Measurements from ENCODE around the gene MAB21L3.

MAB21L3 gene

GRCh38 chr1:116154536-116154935, 43.3 kb downstream of the MAB21L3 start:
- peaks cover 11% of the 10 kb centered on the region for H3K27me3 ChIP-seq (ENCODE audit: insufficient read depth, low read length)
- H3K4me3 ChIP-seq (ENCODE audit: low read length): no peak overlapping the region
- no peaks in the 10 kb centered on the region for H3K36me3 ChIP-seq (ENCODE audit: insufficient read depth, low read length)
- H3K4me1 ChIP-seq (ENCODE audit: insufficient read depth, low read length): no peaks in the 10 kb centered on the region
- H3K27ac ChIP-seq (ENCODE audit: low read depth, low read length): no peak overlapping the region
- no peaks in the 10 kb centered on the region for H3K9me3 ChIP-seq (ENCODE audit: insufficient read depth, low read depth, low read length)
- no peak overlapping the region for H3K9ac ChIP-seq (ENCODE audit: low read depth, low read length)
- 91% methylated on average over 4 of the region's 4 CpGs for WGBS

- no peak overlapping the region for H3K27ac ChIP-seq (ENCODE audit: low read depth, low read length)
- no peak overlapping the region for H3K9ac ChIP-seq (ENCODE audit: low read depth, low read length)
- no peaks in the 10 kb centered on the region for H3K36me3 ChIP-seq (ENCODE audit: insufficient read depth, low read length)
- no peaks in the 10 kb centered on the region for H3K27me3 ChIP-seq (ENCODE audit: insufficient read depth, low read length)
- WGBS: 97% methylated on average over 4 of the region's 4 CpGs
- no peak overlapping the region for H3K4me3 ChIP-seq (ENCODE audit: low read length)
- H3K9me3 ChIP-seq (ENCODE audit: insufficient read depth, low read depth, low read length): no peaks in the 10 kb centered on the region
- H3K4me1 ChIP-seq (ENCODE audit: insufficient read depth, low read length): no peaks in the 10 kb centered on the region
Measured at GRCh38 chr1:116157096-116157495, 45.9 kb downstream of the MAB21L3 start.

- H3K9ac ChIP-seq (ENCODE audit: low read depth, low read length): no peak overlapping the region
- no peaks in the 10 kb centered on the region for H3K36me3 ChIP-seq (ENCODE audit: insufficient read depth, low read length)
- H3K27ac ChIP-seq (ENCODE audit: low read depth, low read length): no peak overlapping the region
- no peaks in the 10 kb centered on the region for H3K9me3 ChIP-seq (ENCODE audit: insufficient read depth, low read depth, low read length)
- 100% methylated on average over 1 of the region's 1 CpG for WGBS
- no peaks in the 10 kb centered on the region for H3K27me3 ChIP-seq (ENCODE audit: insufficient read depth, low read length)
- no peaks in the 10 kb centered on the region for H3K4me1 ChIP-seq (ENCODE audit: insufficient read depth, low read length)
- H3K4me3 ChIP-seq (ENCODE audit: low read length): no peak overlapping the region
Measured at GRCh38 chr1:116159177-116159576, 48.0 kb downstream of the MAB21L3 start.

- 84% methylated on average over 1 of the region's 1 CpG for WGBS
- no peaks in the 10 kb centered on the region for H3K27me3 ChIP-seq (ENCODE audit: insufficient read depth, low read length)
- H3K36me3 ChIP-seq (ENCODE audit: insufficient read depth, low read length): no peaks in the 10 kb centered on the region
- H3K4me3 ChIP-seq (ENCODE audit: low read length): no peak overlapping the region
- no peaks in the 10 kb centered on the region for H3K4me1 ChIP-seq (ENCODE audit: insufficient read depth, low read length)
- H3K9me3 ChIP-seq (ENCODE audit: insufficient read depth, low read depth, low read length): no peaks in the 10 kb centered on the region
- no peak overlapping the region for H3K27ac ChIP-seq (ENCODE audit: low read depth, low read length)
- H3K9ac ChIP-seq (ENCODE audit: low read depth, low read length): no peak overlapping the region
Measured at GRCh38 chr1:116159611-116160010, 48.4 kb downstream of the MAB21L3 start.

- Histone ChIP-seq H3K9me3 (ENCODE audit: insufficient read depth, low read depth, low read length) (no peaks in the 10 kb centered on the region), H3K27me3 (ENCODE audit: insufficient read depth, low read length) (no peaks in the 10 kb centered on the region), H3K4me3 (ENCODE audit: low read length) (no peak overlapping the region), H3K27ac (ENCODE audit: low read depth, low read length) (no peak overlapping the region), H3K36me3 (ENCODE audit: insufficient read depth, low read length) (no peaks in the 10 kb centered on the region), H3K4me1 (ENCODE audit: insufficient read depth, low read length) (no peaks in the 10 kb centered on the region), H3K9ac (ENCODE audit: low read depth, low read length) (no peak overlapping the region)
- no CpG with 5 or more reads among the region's 2 CpGs for WGBS
Measured at GRCh38 chr1:116161390-116161789, 50.2 kb downstream of the MAB21L3 start.

- Histone ChIP-seq H3K27me3 (ENCODE audit: insufficient read depth, low read length) (peaks cover 5% of the 10 kb centered on the region), H3K27ac (ENCODE audit: low read depth, low read length) (no peak overlapping the region), H3K9ac (ENCODE audit: low read depth, low read length) (no peak overlapping the region), H3K4me1 (ENCODE audit: insufficient read depth, low read length) (no peaks in the 10 kb centered on the region), H3K4me3 (ENCODE audit: low read length) (no peak overlapping the region), H3K36me3 (ENCODE audit: insufficient read depth, low read length) (no peaks in the 10 kb centered on the region), H3K9me3 (ENCODE audit: insufficient read depth, low read depth, low read length) (no peaks in the 10 kb centered on the region)
Measured at GRCh38 chr1:116161877-116162390, 50.7 kb downstream of the MAB21L3 start.

GRCh38 chr1:116163533-116163932, 52.3 kb downstream of the MAB21L3 start:
- Histone ChIP-seq H3K4me1 (ENCODE audit: insufficient read depth, low read length) (no peaks in the 10 kb centered on the region), H3K9ac (ENCODE audit: low read depth, low read length) (no peak overlapping the region), H3K4me3 (ENCODE audit: low read length) (no peak overlapping the region), H3K27me3 (ENCODE audit: insufficient read depth, low read length) (peaks cover 19% of the 10 kb centered on the region), H3K27ac (ENCODE audit: low read depth, low read length) (no peak overlapping the region), H3K36me3 (ENCODE audit: insufficient read depth, low read length) (no peaks in the 10 kb centered on the region), H3K9me3 (ENCODE audit: insufficient read depth, low read depth, low read length) (no peaks in the 10 kb centered on the region)

GRCh38 chr1:116164150-116164549, 53.0 kb downstream of the MAB21L3 start:
- H3K9ac ChIP-seq (ENCODE audit: low read depth, low read length): no peak overlapping the region
- H3K4me1 ChIP-seq (ENCODE audit: insufficient read depth, low read length): no peaks in the 10 kb centered on the region
- no peak overlapping the region for H3K27ac ChIP-seq (ENCODE audit: low read depth, low read length)
- H3K9me3 ChIP-seq (ENCODE audit: insufficient read depth, low read depth, low read length): no peaks in the 10 kb centered on the region
- H3K27me3 ChIP-seq (ENCODE audit: insufficient read depth, low read length): peaks cover 25% of the 10 kb centered on the region
- no peaks in the 10 kb centered on the region for H3K36me3 ChIP-seq (ENCODE audit: insufficient read depth, low read length)
- H3K4me3 ChIP-seq (ENCODE audit: low read length): no peak overlapping the region
- WGBS: 64% methylated on average over 1 of the region's 2 CpGs

- peaks cover 30% of the 10 kb centered on the region for H3K27me3 ChIP-seq (ENCODE audit: insufficient read depth, low read length)
- no peak overlapping the region for H3K9ac ChIP-seq (ENCODE audit: low read depth, low read length)
- no peak overlapping the region for H3K27ac ChIP-seq (ENCODE audit: low read depth, low read length)
- WGBS: 93% methylated on average over 4 of the region's 4 CpGs
- no peaks in the 10 kb centered on the region for H3K4me1 ChIP-seq (ENCODE audit: insufficient read depth, low read length)
- no peaks in the 10 kb centered on the region for H3K9me3 ChIP-seq (ENCODE audit: insufficient read depth, low read depth, low read length)
- H3K4me3 ChIP-seq (ENCODE audit: low read length): no peak overlapping the region
- no peaks in the 10 kb centered on the region for H3K36me3 ChIP-seq (ENCODE audit: insufficient read depth, low read length)
Measured at GRCh38 chr1:116164604-116165368, 53.6 kb downstream of the MAB21L3 start.

- no peak overlapping the region for H3K4me3 ChIP-seq (ENCODE audit: low read length)
- no peaks in the 10 kb centered on the region for H3K9me3 ChIP-seq (ENCODE audit: insufficient read depth, low read depth, low read length)
- H3K9ac ChIP-seq (ENCODE audit: low read depth, low read length): no peak overlapping the region
- peaks cover 30% of the 10 kb centered on the region for H3K27me3 ChIP-seq (ENCODE audit: insufficient read depth, low read length)
- H3K36me3 ChIP-seq (ENCODE audit: insufficient read depth, low read length): no peaks in the 10 kb centered on the region
- H3K27ac ChIP-seq (ENCODE audit: low read depth, low read length): no peak overlapping the region
- no peaks in the 10 kb centered on the region for H3K4me1 ChIP-seq (ENCODE audit: insufficient read depth, low read length)
- WGBS: 94% methylated on average over 9 of the region's 9 CpGs
Measured at GRCh38 chr1:116165572-116165971, 54.4 kb downstream of the MAB21L3 start.

- H3K9ac ChIP-seq (ENCODE audit: low read depth, low read length): no peak overlapping the region
- no peaks in the 10 kb centered on the region for H3K36me3 ChIP-seq (ENCODE audit: insufficient read depth, low read length)
- no peaks in the 10 kb centered on the region for H3K9me3 ChIP-seq (ENCODE audit: insufficient read depth, low read depth, low read length)
- H3K27ac ChIP-seq (ENCODE audit: low read depth, low read length): no peak overlapping the region
- H3K4me3 ChIP-seq (ENCODE audit: low read length): no peak overlapping the region
- H3K4me1 ChIP-seq (ENCODE audit: insufficient read depth, low read length): no peaks in the 10 kb centered on the region
- WGBS: 88% methylated on average over 6 of the region's 6 CpGs
- H3K27me3 ChIP-seq (ENCODE audit: insufficient read depth, low read length): peaks cover 30% of the 10 kb centered on the region
Measured at GRCh38 chr1:116166011-116166571, 54.9 kb downstream of the MAB21L3 start.

Data from HUES64 (cell line).